GM13976 (cell line): ENCODE measurements around the gene MAOB.

Source experiments
- DNase-seq: peaks from one replicate; pipeline ENCODE4 v3.0.0; 2012; ENCODE audit warnings: low spot score
- in situ Hi-C: fragments of 300-500 bp; cut with MboI; formaldehyde crosslinking; loops from one replicate; pipeline ENCODE4 v1.12.0; 2022; ENCODE audit warnings: low sequenced_read_pairs, mixed read lengths, inconsistent platforms; ENCODE audit not compliant: unreplicated experiment
- TF ChIP-seq, protein P1 (sequence below): IDR thresholded peaks from 2 replicates; pipeline ENCODE4 v1.5.1; 2012; ENCODE audit warnings: borderline replicate concordance, mild to moderate bottlenecking; ENCODE audit not compliant: insufficient read depth; ENCODE audit errors: extremely low read depth, missing control alignments, control extremely low read depth

MAOB gene

DNA sequence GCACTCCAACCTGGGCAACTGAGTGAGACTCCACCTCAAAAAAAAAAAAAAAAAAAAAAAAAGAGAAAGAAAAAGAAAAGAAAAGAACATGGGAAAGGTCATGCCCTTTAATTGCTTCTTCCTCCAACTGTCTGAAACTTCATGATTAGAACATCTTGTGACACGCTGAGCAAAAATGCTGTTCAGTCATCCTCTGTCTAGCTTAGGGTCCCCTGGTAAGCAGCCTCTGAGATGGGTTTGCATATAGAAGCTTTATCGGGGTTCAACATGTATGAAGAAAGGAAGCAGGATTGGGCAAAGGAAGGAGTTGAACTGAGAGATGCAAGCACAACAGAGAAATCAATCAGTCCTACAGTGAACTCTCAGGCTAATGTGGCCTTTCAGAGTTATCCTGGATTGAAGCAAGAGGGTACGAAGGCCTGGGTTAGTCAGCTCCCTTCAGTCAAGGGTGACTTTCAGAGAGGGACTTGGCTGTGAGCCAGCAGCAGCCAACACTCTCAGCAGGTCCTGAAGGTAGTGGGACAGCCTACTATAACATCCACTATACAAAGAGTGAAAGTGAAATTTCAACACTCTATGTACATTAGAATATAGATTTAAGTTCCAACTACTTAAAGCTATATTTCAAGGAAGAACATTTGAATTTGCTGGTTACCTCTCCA lies 11.4 kb downstream of the MAOB start:
- in situ Hi-C loops = no loop called here
- no peak for DNase-seq
- TF ChIP-seq, protein P1, sequence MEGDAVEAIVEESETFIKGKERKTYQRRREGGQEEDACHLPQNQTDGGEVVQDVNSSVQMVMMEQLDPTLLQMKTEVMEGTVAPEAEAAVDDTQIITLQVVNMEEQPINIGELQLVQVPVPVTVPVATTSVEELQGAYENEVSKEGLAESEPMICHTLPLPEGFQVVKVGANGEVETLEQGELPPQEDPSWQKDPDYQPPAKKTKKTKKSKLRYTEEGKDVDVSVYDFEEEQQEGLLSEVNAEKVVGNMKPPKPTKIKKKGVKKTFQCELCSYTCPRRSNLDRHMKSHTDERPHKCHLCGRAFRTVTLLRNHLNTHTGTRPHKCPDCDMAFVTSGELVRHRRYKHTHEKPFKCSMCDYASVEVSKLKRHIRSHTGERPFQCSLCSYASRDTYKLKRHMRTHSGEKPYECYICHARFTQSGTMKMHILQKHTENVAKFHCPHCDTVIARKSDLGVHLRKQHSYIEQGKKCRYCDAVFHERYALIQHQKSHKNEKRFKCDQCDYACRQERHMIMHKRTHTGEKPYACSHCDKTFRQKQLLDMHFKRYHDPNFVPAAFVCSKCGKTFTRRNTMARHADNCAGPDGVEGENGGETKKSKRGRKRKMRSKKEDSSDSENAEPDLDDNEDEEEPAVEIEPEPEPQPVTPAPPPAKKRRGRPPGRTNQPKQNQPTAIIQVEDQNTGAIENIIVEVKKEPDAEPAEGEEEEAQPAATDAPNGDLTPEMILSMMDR = no peak

DNA sequence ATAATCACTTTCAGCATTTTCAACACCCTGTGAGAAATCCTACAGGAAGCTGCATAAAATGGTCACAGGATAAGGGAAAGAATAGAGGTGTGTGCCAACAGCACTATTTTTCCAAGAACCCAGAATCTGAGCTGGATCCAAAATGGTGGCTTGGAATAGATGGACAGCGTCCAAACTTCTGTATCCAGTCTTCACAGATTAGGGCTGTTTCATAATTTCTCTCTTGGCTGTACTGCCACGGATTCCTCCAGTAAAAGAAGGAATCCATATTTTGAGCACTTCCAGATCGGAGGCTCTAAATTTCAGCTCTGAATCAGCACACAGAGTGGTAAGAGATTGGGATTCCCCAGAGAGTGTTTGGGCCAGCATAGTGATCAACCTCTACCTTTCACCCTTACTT lies 12.2 kb downstream of the MAOB start:
- in situ Hi-C loops = no loop called here
- TF ChIP-seq, protein P1 = no peak
- DNase-seq = no peak

DNA sequence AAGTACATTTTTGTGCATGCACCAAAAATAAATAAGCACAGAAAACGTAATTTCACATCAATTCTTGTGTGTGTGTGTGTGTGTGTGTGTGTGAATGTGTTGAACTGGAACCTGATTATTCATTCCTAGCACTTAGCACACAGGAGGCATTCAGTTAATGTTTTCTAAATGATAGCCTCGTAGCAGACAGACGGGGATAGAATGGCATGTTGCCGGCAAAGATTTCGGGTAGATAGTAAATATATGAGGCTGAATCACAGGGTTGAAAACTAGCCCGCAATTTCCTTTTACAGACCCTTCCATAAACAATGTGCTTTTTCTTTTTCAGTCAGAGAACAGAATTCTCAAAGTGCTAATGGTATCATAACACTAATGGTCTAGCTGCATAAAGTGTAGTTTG lies 13.5 kb downstream of the MAOB start:
- DNase-seq = no peak
- TF ChIP-seq, protein P1 = no peak
- in situ Hi-C loops = no loop called here

DNA sequence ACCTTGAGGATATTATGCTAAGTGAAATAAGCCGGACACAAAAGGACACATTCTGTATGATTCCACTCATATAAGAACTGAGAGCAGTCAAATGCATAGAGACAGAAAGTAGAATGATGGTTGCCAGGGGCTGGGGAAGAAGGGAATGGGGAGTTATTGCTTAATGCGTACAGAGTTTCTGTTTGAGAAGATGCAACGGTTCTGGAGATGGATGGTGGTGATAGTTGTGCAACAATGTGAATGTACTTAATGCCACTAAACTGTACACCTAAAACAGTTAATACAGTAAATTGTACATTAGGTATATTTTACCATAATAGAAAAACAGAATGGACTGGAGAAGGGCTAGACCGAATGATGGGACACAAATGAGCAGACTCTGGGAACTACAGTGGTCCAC lies 15.8 kb downstream of the MAOB start:
- in situ Hi-C loops = no loop called here
- TF ChIP-seq, protein P1 = no peak

DNA sequence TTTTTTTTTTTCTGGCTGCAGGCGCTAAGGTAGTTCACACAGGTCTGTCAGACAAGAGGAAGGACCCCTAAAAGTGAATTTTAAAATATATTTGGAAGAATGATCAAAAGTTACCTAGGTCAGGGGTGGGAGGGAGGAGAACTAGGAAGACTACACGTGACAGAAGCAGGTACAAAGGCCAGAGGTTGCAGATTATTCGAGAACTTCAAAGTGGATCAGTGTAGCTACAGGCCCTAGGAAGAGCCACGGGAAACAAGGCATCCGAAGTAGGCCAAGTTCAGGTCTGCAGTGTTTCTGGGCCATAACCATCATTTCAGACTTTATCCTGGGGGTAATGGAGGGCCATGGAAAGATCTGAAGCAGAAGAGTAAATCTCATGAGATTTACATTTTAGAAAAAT lies 16.5 kb downstream of the MAOB start:
- in situ Hi-C loops = no loop called here

More for the DNA sequence above, 15.8 kb downstream of the MAOB start:
- DNase-seq = no peak

DNA sequence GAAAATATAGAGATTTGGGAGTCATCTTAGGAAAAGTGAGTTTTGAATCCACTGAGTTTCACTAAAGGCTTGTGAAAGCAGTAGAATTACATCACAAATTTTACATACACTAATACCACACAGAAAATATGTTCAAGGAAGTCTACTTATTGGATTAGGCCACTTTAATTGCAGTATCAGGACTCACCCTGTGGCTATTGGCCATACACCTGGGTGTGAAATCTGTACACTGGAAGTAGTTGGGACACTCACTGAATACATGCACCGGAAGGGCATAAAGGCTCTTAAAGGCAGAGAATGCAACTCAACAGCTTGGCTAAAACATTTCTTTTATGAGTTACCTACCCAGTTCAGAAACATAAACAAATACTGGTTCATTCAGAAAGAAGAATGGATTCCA lies 19.8 kb downstream of the MAOB start:
- in situ Hi-C loops = no loop called here
- TF ChIP-seq, protein P1 = no peak
- DNase-seq = no peak

More for the DNA sequence above, 16.5 kb downstream of the MAOB start:
- TF ChIP-seq, protein P1 = no peak
- no peak for DNase-seq
